ENCODE data around the gene LBHD2.

Gene LBHD2

GRCh38 chr14:103139132-103140025, 55.4 kb downstream of the LBHD2 start:
- H3K9ac ChIP-seq (ENCODE audit: low read length) = no peak overlapping the region
- no peak overlapping the region for H3K27ac ChIP-seq (ENCODE audit: low read depth, low read length)
- H3K4me1 ChIP-seq (ENCODE audit: control insufficient read depth, insufficient read depth, low read length) = peaks cover 10% of the 10 kb centered on the region
- no peaks in the 10 kb centered on the region for H3K36me3 ChIP-seq (ENCODE audit: control insufficient read depth, insufficient read depth, low read length)
- no peak overlapping the region for H3K4me3 ChIP-seq (ENCODE audit: low read length)
- peaks cover 7% of the 10 kb centered on the region for H3K27me3 ChIP-seq (ENCODE audit: control insufficient read depth, insufficient read depth, low read length)

Measured in rectal smooth muscle tissue (tissue), 1 donor.